OCI-LY1 (cell line): ENCODE measurements around the gene SSPN.

ENCODE experiments used
- H2AFZ ChIP-seq: fragments of 200-600 bp; sonication (generic), shearing (Covaris generic); 2 replicates; pipeline ENCODE4 v1.6.0; 2014; ENCODE audit warnings: antibody characterized with exemption, mild to moderate bottlenecking, low read length
- H3F3A ChIP-seq: fragments of 200-600 bp; sonication (generic), shearing (Covaris generic); 2 replicates; pipeline ENCODE4 v1.6.0; 2014; ENCODE audit warnings: mild to moderate bottlenecking, antibody characterized with exemption, low read length, moderate library complexity; ENCODE audit not compliant: insufficient read depth
- H3K27ac ChIP-seq: fragments of 200-600 bp; sonication (generic); 2 replicates; pipeline ENCODE4 v1.5.1; 2014; ENCODE audit warnings: low read length, mixed run types, mild to moderate bottlenecking, low read depth; ENCODE audit not compliant: poor library complexity, severe bottlenecking
- H3K27me3 ChIP-seq: fragments of 200-600 bp; sonication (generic); 2 replicates; pipeline ENCODE4 v1.6.0; 2014; ENCODE audit warnings: antibody characterized with exemption, mild to moderate bottlenecking, low read length, moderate library complexity; ENCODE audit not compliant: insufficient read depth
- H3K36me3 ChIP-seq: fragments of 200-600 bp; sonication (generic); 2 replicates; pipeline ENCODE4 v1.6.1; 2014; ENCODE audit warnings: mild to moderate bottlenecking, antibody characterized with exemption, low read length, moderate library complexity, mixed read lengths; ENCODE audit not compliant: insufficient read depth
- H3K4me1 ChIP-seq: fragments of 200-600 bp; sonication (generic); 2 replicates; pipeline ENCODE4 v1.5.1; 2014; ENCODE audit warnings: mild to moderate bottlenecking, low read length, moderate library complexity; ENCODE audit not compliant: insufficient read depth, severe bottlenecking
- H3K4me2 ChIP-seq: fragments of 200-600 bp; sonication (generic), shearing (Covaris generic); 2 replicates; pipeline ENCODE4 v1.6.1; 2014; ENCODE audit warnings: low read length
- H3K4me3 ChIP-seq: fragments of 200-600 bp; sonication (generic); 2 replicates; pipeline ENCODE4 v1.5.1; 2014; ENCODE audit warnings: low read length, low read depth, mild to moderate bottlenecking, mixed read lengths; ENCODE audit not compliant: poor library complexity, severe bottlenecking
- H3K79me2 ChIP-seq: fragments of 200-600 bp; shearing (Covaris generic); 2 replicates; pipeline ENCODE4 v1.6.1; 2016; ENCODE audit warnings: mixed run types, low read length, mixed read lengths; ENCODE audit not compliant: insufficient read depth
- H3K9ac ChIP-seq: fragments of 200-600 bp; sonication (generic), shearing (Covaris generic); 2 replicates; pipeline ENCODE4 v1.6.1; 2014; ENCODE audit warnings: mild to moderate bottlenecking, low read length, mixed read lengths
- H3K9me2 ChIP-seq: fragments of 200-600 bp; sonication (generic), shearing (Covaris generic); 2 replicates; pipeline ENCODE4 v1.6.1; 2014; ENCODE audit warnings: low read depth, mild to moderate bottlenecking, low read length, mixed read lengths
- H3K9me3 ChIP-seq: fragments of 200-600 bp; shearing (Covaris generic); 2 replicates; pipeline ENCODE4 v1.6.1; 2014; ENCODE audit warnings: low read length, mixed read lengths
- H4K20me1 ChIP-seq: fragments of 200-600 bp; sonication (generic), shearing (Covaris generic); 2 replicates; pipeline ENCODE4 v1.6.0; 2016; ENCODE audit warnings: mild to moderate bottlenecking, low read length; ENCODE audit not compliant: insufficient read depth
- EZH2 ChIP-seq: fragments of 200-600 bp; sonication (generic), shearing (Covaris generic); IDR thresholded peaks from 2 replicates; pipeline ENCODE4 v1.8.0; 2017; ENCODE audit warnings: borderline replicate concordance, mixed run types, mild to moderate bottlenecking, antibody characterized with exemption, low read length, moderate library complexity, mixed read lengths
- TF ChIP-seq, protein P1 (sequence below): fragments of 200-600 bp; sonication (generic), shearing (Covaris generic); IDR thresholded peaks from 2 replicates; pipeline ENCODE4 v1.5.1; 2017; ENCODE audit warnings: mild to moderate bottlenecking, antibody characterized with exemption, low read length, moderate library complexity, mixed read lengths

Gene SSPN

DNA sequence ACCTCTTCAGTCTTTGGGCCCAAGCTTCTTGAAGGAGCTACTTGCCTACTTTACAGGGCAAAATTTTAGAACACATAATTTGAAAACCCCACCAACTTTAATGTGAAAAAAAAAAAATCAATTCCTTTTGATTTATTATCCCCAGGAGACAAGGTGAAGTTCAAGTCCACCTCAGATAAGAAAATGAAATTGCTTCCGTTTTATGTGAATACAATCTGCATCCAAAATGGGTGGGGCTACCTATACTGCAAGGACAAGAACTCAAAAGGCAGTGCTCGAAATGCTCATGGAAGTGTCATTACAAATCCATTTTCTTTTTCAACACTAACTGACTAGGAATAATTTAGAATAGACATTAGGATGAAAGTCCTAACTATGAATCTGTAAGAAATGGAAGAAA lies 45.7 kb downstream of the SSPN start:
- H4K20me1 ChIP-seq = no peaks in the 10 kb centered on the region
- H3K79me2 ChIP-seq = no peaks in the 10 kb centered on the region
- H3F3A ChIP-seq = no peaks in the 10 kb centered on the region
- H3K9ac ChIP-seq = no peak overlapping the region
- no peak overlapping the region for H3K4me3 ChIP-seq
- H3K27ac ChIP-seq = no peak overlapping the region
- no peaks in the 10 kb centered on the region for H3K36me3 ChIP-seq
- H3K4me2 ChIP-seq = no peak overlapping the region
- no peaks in the 10 kb centered on the region for H3K27me3 ChIP-seq
- H3K4me1 ChIP-seq = no peaks in the 10 kb centered on the region
- H2AFZ ChIP-seq = no peak overlapping the region
- no peaks in the 10 kb centered on the region for H3K9me3 ChIP-seq
- TF ChIP-seq EZH2 = no peak
- TF ChIP-seq, protein P1, sequence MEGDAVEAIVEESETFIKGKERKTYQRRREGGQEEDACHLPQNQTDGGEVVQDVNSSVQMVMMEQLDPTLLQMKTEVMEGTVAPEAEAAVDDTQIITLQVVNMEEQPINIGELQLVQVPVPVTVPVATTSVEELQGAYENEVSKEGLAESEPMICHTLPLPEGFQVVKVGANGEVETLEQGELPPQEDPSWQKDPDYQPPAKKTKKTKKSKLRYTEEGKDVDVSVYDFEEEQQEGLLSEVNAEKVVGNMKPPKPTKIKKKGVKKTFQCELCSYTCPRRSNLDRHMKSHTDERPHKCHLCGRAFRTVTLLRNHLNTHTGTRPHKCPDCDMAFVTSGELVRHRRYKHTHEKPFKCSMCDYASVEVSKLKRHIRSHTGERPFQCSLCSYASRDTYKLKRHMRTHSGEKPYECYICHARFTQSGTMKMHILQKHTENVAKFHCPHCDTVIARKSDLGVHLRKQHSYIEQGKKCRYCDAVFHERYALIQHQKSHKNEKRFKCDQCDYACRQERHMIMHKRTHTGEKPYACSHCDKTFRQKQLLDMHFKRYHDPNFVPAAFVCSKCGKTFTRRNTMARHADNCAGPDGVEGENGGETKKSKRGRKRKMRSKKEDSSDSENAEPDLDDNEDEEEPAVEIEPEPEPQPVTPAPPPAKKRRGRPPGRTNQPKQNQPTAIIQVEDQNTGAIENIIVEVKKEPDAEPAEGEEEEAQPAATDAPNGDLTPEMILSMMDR = no peak
- H3K9me2 ChIP-seq = no peaks in the 10 kb centered on the region

DNA sequence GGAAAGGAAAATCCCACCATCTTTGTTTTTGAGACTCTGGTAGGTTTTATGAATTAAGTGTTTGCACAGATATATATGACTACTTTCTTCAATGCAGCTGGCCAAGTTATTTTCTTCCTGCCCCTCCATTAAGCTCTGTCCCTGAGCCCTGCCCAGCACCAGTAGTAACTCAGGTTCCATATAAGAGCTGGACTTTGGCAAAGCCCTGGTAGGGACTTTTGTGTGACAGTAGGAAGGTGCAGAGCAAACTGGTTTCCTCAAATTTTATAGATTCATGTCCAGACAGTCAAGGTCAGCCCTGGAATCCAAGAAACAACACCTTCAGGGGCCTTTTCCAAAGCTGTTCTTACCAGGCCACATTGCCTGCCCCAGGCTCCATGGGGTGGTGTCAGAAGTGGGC lies 47.3 kb downstream of the SSPN start:
- H3K27ac ChIP-seq = no peak overlapping the region
- no peaks in the 10 kb centered on the region for H3K79me2 ChIP-seq
- H3K4me3 ChIP-seq = no peak overlapping the region
- H3K36me3 ChIP-seq = no peaks in the 10 kb centered on the region
- H3K4me2 ChIP-seq = no peak overlapping the region
- no peaks in the 10 kb centered on the region for H3K9me3 ChIP-seq
- H3F3A ChIP-seq = no peaks in the 10 kb centered on the region
- H3K27me3 ChIP-seq = no peaks in the 10 kb centered on the region
- no peak overlapping the region for H3K9ac ChIP-seq
- no peaks in the 10 kb centered on the region for H3K9me2 ChIP-seq
- no peak overlapping the region for H2AFZ ChIP-seq
- TF ChIP-seq EZH2 = no peak
- TF ChIP-seq, protein P1 = no peak
- no peaks in the 10 kb centered on the region for H3K4me1 ChIP-seq
- no peaks in the 10 kb centered on the region for H4K20me1 ChIP-seq

DNA sequence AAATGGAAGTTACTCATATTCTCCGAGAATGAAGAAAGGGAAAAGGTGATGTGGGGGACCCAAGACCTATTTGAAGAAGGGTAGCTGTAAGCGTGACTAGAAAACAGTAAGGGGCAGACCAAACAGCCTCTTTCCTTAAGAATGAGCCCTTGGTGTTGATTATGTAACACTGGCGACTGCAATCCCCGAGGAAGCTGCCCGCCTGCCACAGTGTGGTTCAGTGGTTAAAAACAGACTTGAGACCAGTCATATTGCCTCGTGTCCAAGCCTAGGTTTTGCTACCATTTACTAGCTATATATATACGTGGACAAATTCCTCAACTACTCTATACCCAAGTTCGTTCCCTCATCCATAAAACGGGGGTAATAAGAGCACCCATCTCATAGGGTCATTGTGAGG lies 49.1 kb downstream of the SSPN start:
- no peak overlapping the region for H3K4me3 ChIP-seq
- no peak overlapping the region for H2AFZ ChIP-seq
- H3K4me1 ChIP-seq = no peaks in the 10 kb centered on the region
- H3F3A ChIP-seq = no peaks in the 10 kb centered on the region
- no peak overlapping the region for H3K9ac ChIP-seq
- no peaks in the 10 kb centered on the region for H3K36me3 ChIP-seq
- no peaks in the 10 kb centered on the region for H3K79me2 ChIP-seq
- no peaks in the 10 kb centered on the region for H4K20me1 ChIP-seq
- no peak overlapping the region for H3K4me2 ChIP-seq
- no peak overlapping the region for H3K27ac ChIP-seq
- no peaks in the 10 kb centered on the region for H3K9me3 ChIP-seq
- no peaks in the 10 kb centered on the region for H3K9me2 ChIP-seq
- TF ChIP-seq, protein P1 = no peak
- TF ChIP-seq EZH2 = no peak
- H3K27me3 ChIP-seq = no peaks in the 10 kb centered on the region
